ENCODE measurements around the gene PRKD1. TPM values are rescaled to one million over a fixed set of nuclear protein-coding genes. Genes with fewer than 3 reads are reported as not detected.

PRKD1 gene
- total RNA-seq, 1 donor = 28.6 TPM

DNA sequence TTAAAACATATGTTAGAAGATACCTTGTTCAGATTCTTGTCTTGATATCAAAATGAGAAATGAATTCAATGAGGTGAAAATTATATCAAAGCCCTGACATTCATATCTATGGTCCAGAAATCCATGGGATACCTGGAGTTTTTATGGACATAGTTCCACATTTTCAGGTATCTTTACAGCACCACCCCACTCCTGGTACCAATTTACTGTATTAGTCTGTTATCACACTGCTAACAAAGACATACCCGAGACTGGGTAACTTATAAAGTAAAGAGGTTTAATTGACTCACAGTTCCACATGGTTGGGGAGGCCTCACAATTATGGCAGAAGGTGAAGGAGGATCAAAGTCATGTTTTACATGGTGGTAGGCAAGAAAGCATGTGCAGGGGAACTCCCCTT lies 361.5 kb downstream of the PRKD1 start:
- Histone ChIP-seq H3K4me1 (ENCODE audit: insufficient read depth, low read length) (no peaks in the 10 kb centered on the region), H3K27ac (ENCODE audit: low read depth, low read length) (no peak overlapping the region), H4K20me1 (ENCODE audit: insufficient read depth, low read length) (no peaks in the 10 kb centered on the region), H2AFZ (ENCODE audit: low read length) (no peak overlapping the region), H3K4me2 (ENCODE audit: insufficient read depth, low read length) (no peak overlapping the region), H3K27me3 (ENCODE audit: insufficient read depth, low read length) (no peaks in the 10 kb centered on the region), H3K9me3 (ENCODE audit: low read depth, low read length) (no peaks in the 10 kb centered on the region), H3K4me3 (ENCODE audit: insufficient read depth, low read length) (no peak overlapping the region), H3K79me2 (ENCODE audit: insufficient read depth, low read length) (no peaks in the 10 kb centered on the region), H3K36me3 (ENCODE audit: insufficient read depth, low read length) (no peaks in the 10 kb centered on the region)
- no peak for DNase-seq (ENCODE audit: insufficient read length, low spot score, missing footprints)
- TF ChIP-seq CTCF (IDR thresholded peaks at IDR 0.05; ENCODE audit: extremely low read depth, low read depth, low read length) = no peak

DNA sequence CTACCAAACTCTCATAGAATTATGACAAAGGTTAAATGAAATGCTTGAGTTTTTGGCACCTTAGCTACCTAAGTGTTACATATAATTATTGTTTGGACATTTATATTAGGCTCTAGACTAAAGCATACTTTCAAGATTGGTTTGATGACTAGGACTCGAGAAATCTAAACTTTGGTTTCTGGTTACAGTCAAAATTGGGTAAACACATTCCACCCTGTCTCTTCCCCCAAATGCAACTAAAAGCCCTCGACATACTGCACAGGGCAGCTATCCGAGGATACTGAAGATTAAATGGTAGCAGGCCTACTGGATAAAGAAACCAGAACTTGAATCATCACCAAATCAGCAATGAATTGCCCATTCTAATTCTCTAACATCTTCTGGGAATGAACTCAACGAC lies 369.1 kb downstream of the PRKD1 start:
- H2AFZ ChIP-seq (ENCODE audit: low read length) = peak overlapping the region; percentile 75
- peak overlapping the region; percentile 6 for H3K4me3 ChIP-seq (ENCODE audit: insufficient read depth, low read length)
- no peaks in the 10 kb centered on the region for H3K79me2 ChIP-seq (ENCODE audit: insufficient read depth, low read length)
- no peaks in the 10 kb centered on the region for H3K9me3 ChIP-seq (ENCODE audit: low read depth, low read length)
- peak; percentile 29 for DNase-seq (ENCODE audit: insufficient read length, low spot score, missing footprints)
- no peaks in the 10 kb centered on the region for H3K27me3 ChIP-seq (ENCODE audit: insufficient read depth, low read length)
- H3K4me2 ChIP-seq (ENCODE audit: insufficient read depth, low read length) = peak overlapping the region; percentile 53
- no peaks in the 10 kb centered on the region for H3K36me3 ChIP-seq (ENCODE audit: insufficient read depth, low read length)
- TF ChIP-seq CTCF (IDR thresholded peaks at IDR 0.05; ENCODE audit: extremely low read depth, low read depth, low read length) = no peak
- H3K27ac ChIP-seq (ENCODE audit: low read depth, low read length) = no peak overlapping the region
- no peaks in the 10 kb centered on the region for H4K20me1 ChIP-seq (ENCODE audit: insufficient read depth, low read length)
- H3K4me1 ChIP-seq (ENCODE audit: insufficient read depth, low read length) = peaks cover 11% of the 10 kb centered on the region

DNA sequence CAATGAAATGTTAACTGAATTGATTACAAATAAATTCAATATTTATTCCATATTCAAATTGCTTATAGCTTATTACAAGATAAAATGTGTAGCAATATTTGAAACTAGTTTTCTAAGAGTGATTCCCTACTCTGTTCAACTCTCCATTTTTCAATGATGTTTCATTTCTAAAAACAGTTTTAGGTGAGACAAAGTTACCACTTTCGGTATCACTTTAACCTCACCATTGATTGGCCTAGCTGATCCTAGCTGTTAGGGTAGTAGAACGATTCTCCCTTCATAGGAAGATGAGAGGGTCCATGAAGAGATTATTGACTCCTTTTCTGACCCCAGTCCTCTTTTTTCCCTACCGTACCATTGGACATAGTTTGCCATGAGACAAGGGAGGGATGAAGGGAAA lies 373.3 kb downstream of the PRKD1 start:
- no peaks in the 10 kb centered on the region for H4K20me1 ChIP-seq (ENCODE audit: insufficient read depth, low read length)
- H3K4me3 ChIP-seq (ENCODE audit: insufficient read depth, low read length) = no peak overlapping the region
- H3K9me3 ChIP-seq (ENCODE audit: low read depth, low read length) = no peaks in the 10 kb centered on the region
- no peaks in the 10 kb centered on the region for H3K79me2 ChIP-seq (ENCODE audit: insufficient read depth, low read length)
- no peak for DNase-seq (ENCODE audit: insufficient read length, low spot score, missing footprints)
- H3K27ac ChIP-seq (ENCODE audit: low read depth, low read length) = no peak overlapping the region
- no peaks in the 10 kb centered on the region for H3K27me3 ChIP-seq (ENCODE audit: insufficient read depth, low read length)
- H3K36me3 ChIP-seq (ENCODE audit: insufficient read depth, low read length) = no peaks in the 10 kb centered on the region
- peak overlapping the region; percentile 32 for H2AFZ ChIP-seq (ENCODE audit: low read length)
- TF ChIP-seq CTCF (IDR thresholded peaks at IDR 0.05; ENCODE audit: extremely low read depth, low read depth, low read length) = no peak
- peaks cover 11% of the 10 kb centered on the region for H3K4me1 ChIP-seq (ENCODE audit: insufficient read depth, low read length)
- H3K4me2 ChIP-seq (ENCODE audit: insufficient read depth, low read length) = no peak overlapping the region

DNA sequence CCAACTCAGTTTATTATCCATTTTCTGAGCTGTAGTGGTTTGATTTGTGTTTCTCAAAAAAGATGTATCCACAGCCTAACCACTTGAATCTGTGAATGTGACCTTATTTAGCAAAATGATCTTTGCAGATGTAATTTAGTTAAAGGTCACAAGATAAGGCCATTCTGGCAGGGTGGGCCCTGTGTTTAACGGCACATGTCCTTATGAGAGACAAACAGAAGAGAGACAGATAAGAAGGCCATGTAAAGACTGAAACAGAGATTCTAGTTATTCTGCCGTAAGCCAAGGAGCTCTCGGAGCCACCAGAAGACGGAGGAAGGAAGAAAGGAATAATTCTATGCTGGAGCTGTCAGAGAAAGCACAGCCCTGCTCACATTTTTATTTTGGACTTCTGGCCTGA lies 374.2 kb downstream of the PRKD1 start:
- no peak for TF ChIP-seq CTCF (IDR thresholded peaks at IDR 0.05; ENCODE audit: extremely low read depth, low read depth, low read length)
- Histone ChIP-seq H3K27me3 (ENCODE audit: insufficient read depth, low read length) (no peaks in the 10 kb centered on the region), H3K9me3 (ENCODE audit: low read depth, low read length) (no peaks in the 10 kb centered on the region), H3K27ac (ENCODE audit: low read depth, low read length) (no peak overlapping the region), H3K4me2 (ENCODE audit: insufficient read depth, low read length) (no peak overlapping the region), H3K4me3 (ENCODE audit: insufficient read depth, low read length) (no peak overlapping the region), H3K79me2 (ENCODE audit: insufficient read depth, low read length) (no peaks in the 10 kb centered on the region), H3K4me1 (ENCODE audit: insufficient read depth, low read length) (peaks cover 4% of the 10 kb centered on the region), H2AFZ (ENCODE audit: low read length) (no peak overlapping the region), H3K36me3 (ENCODE audit: insufficient read depth, low read length) (no peaks in the 10 kb centered on the region), H4K20me1 (ENCODE audit: insufficient read depth, low read length) (no peaks in the 10 kb centered on the region)
- no peak for DNase-seq (ENCODE audit: insufficient read length, low spot score, missing footprints)
